ENCODE data around the gene HDHD5.

Gene HDHD5

GRCh38 chr22:17096071-17096470 is 63.0 kb downstream of the HDHD5 start:
- no peak overlapping the region for H3K27ac ChIP-seq
- TF ChIP-seq CTCF (conservative IDR thresholded peaks at IDR 0.05) = no peak

GRCh38 chr22:17095538-17095937 is 63.5 kb downstream of the HDHD5 start:
- peak; percentile 49 for TF ChIP-seq CTCF (conservative IDR thresholded peaks at IDR 0.05)
- H3K27ac ChIP-seq = no peak overlapping the region

GRCh38 chr22:17093081-17093480 is 66.0 kb downstream of the HDHD5 start:
- no peak overlapping the region for H3K27ac ChIP-seq
- TF ChIP-seq CTCF (conservative IDR thresholded peaks at IDR 0.05) = no peak

GRCh38 chr22:17091851-17092250 is 67.2 kb downstream of the HDHD5 start:
- no peak for TF ChIP-seq CTCF (conservative IDR thresholded peaks at IDR 0.05)
- H3K27ac ChIP-seq = no peak overlapping the region

- no peak for TF ChIP-seq CTCF (conservative IDR thresholded peaks at IDR 0.05)
- no peak overlapping the region for H3K27ac ChIP-seq
Measured at GRCh38 chr22:17090550-17090949, 68.5 kb downstream of the HDHD5 start.

Measured in VCaP (cell line).